DND-41 (cell line): ENCODE measurements around the gene MRPS23.

Experiments used
- CTCF ChIP-seq: IDR thresholded peaks from 2 replicates; pipeline ENCODE4 v1.5.1; 2012; ENCODE audit warnings: borderline replicate concordance, low read length, moderate library complexity, mild to moderate bottlenecking; ENCODE audit not compliant: poor library complexity, severe bottlenecking; ENCODE audit errors: extremely low read depth
- EZH2 ChIP-seq: IDR thresholded peaks from 3 replicates; pipeline ENCODE4 v1.6.1; 2012; ENCODE audit warnings: borderline replicate concordance, low read depth, mild to moderate bottlenecking, moderate library complexity, low read length, inconsistent platforms; ENCODE audit not compliant: severe bottlenecking

- TF ChIP-seq EZH2 (no peak), CTCF (no peak)
These were observed 20.4 kb upstream of the MRPS23 start for GRCh38 chr17:57870283-57870635.
